IMR-90 (cell line): Measurements from ENCODE around the gene DOCK4. TPM values are rescaled to one million over a fixed set of nuclear protein-coding genes. Genes with fewer than 3 reads are reported as not detected.

Experiments
- ATAC-seq: fragments of 200-7000 bp; cut with Tn5 transposase; 2 replicates; pipeline ENCODE4 v1.9.1; 2020; ENCODE audit warnings: low read depth, mild to moderate bottlenecking, moderate library complexity
- BruUV-seq: library from RNA; stranded (reverse); fragments of 400-500 nt; replicated peaks from 2 replicates; lab custom pipeline; 2021; lab: Mats Ljungman, UMichigan
- CTCF ChIA-PET: fragments of 300-600 bp; formaldehyde crosslinking; extraction: SDS; loops from one replicate; lab custom pipeline; 2021; ENCODE audit warnings: antibody characterized with exemption; lab: Yijun Ruan, JAX
- POLR2A ChIA-PET: fragments of 300-600 bp; sonication (Branson Sonifier 250); formaldehyde crosslinking; loops from one replicate; lab custom pipeline; 2022; ENCODE audit warnings: antibody characterized with exemption; ENCODE audit not compliant: unreplicated experiment; lab: Charles Lee
- DNase-seq: peaks from one replicate; pipeline ENCODE4 v3.0.0; 2013
- H2AFZ ChIP-seq: replicated peaks from 2 replicates; pipeline ENCODE3; 2013; ENCODE audit warnings: low read length, mild to moderate bottlenecking; ENCODE audit not compliant: poor library complexity
- H2AK5ac ChIP-seq: 2 replicates; pipeline ENCODE4 v1.6.1; 2013; ENCODE audit warnings: low read depth, low read length, inconsistent platforms
- H2AK9ac ChIP-seq: replicated peaks from 2 replicates; pipeline ENCODE3; 2013; ENCODE audit warnings: mild to moderate bottlenecking, low read depth, low read length, moderate library complexity; ENCODE audit not compliant: poor library complexity
- H2BK120ac ChIP-seq: 2 replicates; pipeline ENCODE4 v1.6.1; 2013; ENCODE audit warnings: low read depth, low read length, inconsistent platforms
- H2BK15ac ChIP-seq: 3 replicates; pipeline ENCODE4 v1.6.1; 2013; ENCODE audit warnings: low read depth, low read length, inconsistent platforms
- H2BK20ac ChIP-seq: 2 replicates; pipeline ENCODE4 v1.6.1; 2013; ENCODE audit warnings: low read depth, mild to moderate bottlenecking, inconsistent platforms, low read length, moderate library complexity
- H2BK5ac ChIP-seq: 2 replicates; pipeline ENCODE4 v1.6.1; 2013; ENCODE audit warnings: mild to moderate bottlenecking, low read depth, low read length, inconsistent platforms; ENCODE audit not compliant: poor library complexity, severe bottlenecking
- H3K14ac ChIP-seq: replicated peaks from 2 replicates; pipeline ENCODE4 v1.6.1; 2013; ENCODE audit warnings: low read depth, low read length, inconsistent platforms
- H3K18ac ChIP-seq: 2 replicates; pipeline ENCODE4 v1.6.1; 2013; ENCODE audit warnings: low read depth, low read length, control low read depth
- H3K23ac ChIP-seq: 2 replicates; pipeline ENCODE4 v1.6.1; 2013; ENCODE audit warnings: low read depth, low read length, inconsistent platforms
- H3K27ac ChIP-seq: 2 replicates; pipeline ENCODE4 v1.5.1; 2013; ENCODE audit warnings: mild to moderate bottlenecking, control low read depth, low read length; ENCODE audit not compliant: insufficient read depth
- H3K27me3 ChIP-seq: 2 replicates; pipeline ENCODE4 v1.6.1; 2013; ENCODE audit warnings: low read length; ENCODE audit not compliant: control insufficient read depth, insufficient read depth
- H3K36me3 ChIP-seq: 2 replicates; pipeline ENCODE4 v1.6.1; 2013; ENCODE audit warnings: low read length, mixed read lengths; ENCODE audit not compliant: control insufficient read depth, insufficient read depth
- H3K4ac ChIP-seq: 2 replicates; pipeline ENCODE4 v1.6.1; 2013; ENCODE audit warnings: low read depth, low read length, inconsistent platforms
- H3K4me1 ChIP-seq: 2 replicates; pipeline ENCODE4 v1.6.1; 2013; ENCODE audit warnings: low read length, mixed read lengths; ENCODE audit not compliant: control insufficient read depth, insufficient read depth
- H3K4me2 ChIP-seq: 2 replicates; pipeline ENCODE4 v1.6.1; 2013; ENCODE audit warnings: low read depth, mild to moderate bottlenecking, control low read depth, low read length, moderate library complexity
- H3K4me3 ChIP-seq: 2 replicates; pipeline ENCODE4 v1.5.1; 2013; ENCODE audit warnings: low read depth, mild to moderate bottlenecking, control low read depth, low read length, moderate library complexity; ENCODE audit not compliant: insufficient read depth
- H3K56ac ChIP-seq: 2 replicates; pipeline ENCODE4 v1.6.1; 2013; ENCODE audit warnings: low read length, inconsistent platforms; ENCODE audit not compliant: insufficient read depth; ENCODE audit errors: extremely low read depth
- H3K79me1 ChIP-seq, 2 experiments: 2 replicates each; pipeline ENCODE4 v1.6.1; 2013; ENCODE audit warnings: low read length in 2 of 2, inconsistent platforms in 1 of 2, low read depth in 1 of 2
- H3K9ac ChIP-seq: 2 replicates; pipeline ENCODE4 v1.6.1; 2013; ENCODE audit warnings: low read depth, low read length, control low read depth
- H3K9me1 ChIP-seq: 2 replicates; pipeline ENCODE4 v1.6.1; 2013; ENCODE audit warnings: low read length, inconsistent platforms; ENCODE audit not compliant: insufficient read depth
- H3K9me3 ChIP-seq: 2 replicates; pipeline ENCODE4 v1.6.1; 2013; ENCODE audit warnings: low read length; ENCODE audit not compliant: control insufficient read depth, insufficient read depth
- H4K20me1 ChIP-seq: 2 replicates; pipeline ENCODE4 v1.6.1; 2013; ENCODE audit warnings: low read length, inconsistent platforms; ENCODE audit not compliant: insufficient read depth
- H4K5ac ChIP-seq: 2 replicates; pipeline ENCODE4 v1.6.1; 2013; ENCODE audit warnings: mild to moderate bottlenecking, low read depth, low read length, control low read depth
- H4K8ac ChIP-seq, 2 experiments: 2 replicates each; pipeline ENCODE4 v1.6.1; 2013; ENCODE audit warnings: low read depth in 2 of 2, low read length in 2 of 2, control low read depth in 1 of 2, inconsistent platforms in 1 of 2
- H4K91ac ChIP-seq: 2 replicates; pipeline ENCODE4 v1.6.1; 2013; ENCODE audit warnings: low read depth, low read length, inconsistent platforms; ENCODE audit not compliant: insufficient read depth
- CHD1 ChIP-seq: IDR thresholded peaks from 2 replicates; pipeline ENCODE4 v1.6.1; 2012; ENCODE audit warnings: low read depth, low read length, improper control_type of control experiment
- FOS ChIP-seq: fragments of 150-350 bp; IDR thresholded peaks from 2 replicates; pipeline ENCODE4 v1.6.1; 2016; ENCODE audit warnings: low read depth, low read length
- MAFK ChIP-seq: IDR thresholded peaks from 2 replicates; pipeline ENCODE4 v1.6.1; 2012; ENCODE audit warnings: low read depth, low read length, improper control_type of control experiment
- MXI1 ChIP-seq: IDR thresholded peaks from 2 replicates; pipeline ENCODE4 v1.6.1; 2012; ENCODE audit warnings: low read depth, mild to moderate bottlenecking, low read length, moderate library complexity, borderline replicate concordance
- RAD21 ChIP-seq: IDR thresholded peaks from 2 replicates; pipeline ENCODE4 v1.6.1; 2012; ENCODE audit warnings: low read length, improper control_type of control experiment
- SMC3 ChIP-seq: fragments of 150-350 bp; IDR thresholded peaks from 2 replicates; pipeline ENCODE4 v1.6.1; 2016; ENCODE audit warnings: low read depth, mild to moderate bottlenecking, antibody characterized with exemption, low read length, moderate library complexity
- WGBS, 2 experiments: methylation state at CpG; one replicate each; pipeline versions ENCODE4 v1.1.5 to v1.1.7; 2013; ENCODE audit warnings: missing lambda C conversion rate in 2 of 2; ENCODE audit not compliant: insufficient read length in 1 of 2; ENCODE audit errors: extremely low coverage in 2 of 2; 5-methylcytosine and 5-hydroxymethylcytosine counted together
- dilution Hi-C: fragments of 300-500 bp; cut with HindIII; formaldehyde crosslinking; loops from one replicate; pipeline ENCODE4 v1.14.3; 2018; ENCODE audit warnings: low sequenced_read_pairs; ENCODE audit not compliant: unreplicated experiment
- in situ Hi-C: fragments of 300-500 bp; cut with MboI; formaldehyde crosslinking; loops from 3 replicates; pipeline ENCODE4 v1.14.3; 2019; ENCODE audit warnings: low sequenced_read_pairs, inconsistent platforms, mixed read lengths
- intact Hi-C: fragments of 100-400 bp; cut with micrococcal nuclease; formaldehyde crosslinking; loops from 2 replicates; pipeline ENCODE4 v1.10.0; 2022
- polyA plus RNA-seq, 3 experiments: library from polyadenylated mRNA; depleted of rRNA; stranded (reverse); fragments of >200 nt; gene quantifications; 2 replicates each; pipeline ENCODE4 v1.2.3, GENCODE V29; 2012; ENCODE audit warnings: low replicate concordance in 1 of 3
- total RNA-seq: library from RNA; depleted of rRNA; stranded (reverse); fragments of >200 nt; gene quantifications from 2 replicates; pipeline ENCODE4 v1.2.3, GENCODE V29; 2012
- TF ChIP-seq, protein P1 (sequence below): conservative IDR thresholded peaks from 2 replicates; pipeline ENCODE4 v1.5.1; 2012; ENCODE audit warnings: mild to moderate bottlenecking, low read depth, low read length, improper control_type of control experiment

The DOCK4 gene
- total and polyA plus RNA-seq, 2 of the 4 experiments (the other 2 are of a cell fraction): 4.4 to 12.2 TPM

DNA sequence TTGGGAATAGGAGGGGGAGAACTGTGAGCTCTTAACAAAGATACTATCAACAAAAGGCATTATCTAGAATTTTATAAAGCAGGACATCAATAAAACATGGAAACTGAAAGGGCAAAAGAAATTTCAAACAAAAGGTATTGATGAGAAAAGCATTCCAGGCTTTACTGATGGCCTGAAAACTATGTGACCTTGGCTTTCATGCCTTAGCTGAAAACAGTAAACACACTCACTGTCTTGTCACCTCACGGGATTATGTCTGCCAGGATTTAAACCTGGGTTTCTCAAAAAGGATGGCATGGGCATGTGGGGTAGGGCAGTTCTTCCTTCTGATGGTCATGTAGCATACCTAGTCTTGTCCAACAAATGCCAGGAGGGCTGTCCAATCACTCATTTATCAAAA is 22.9 kb downstream of the DOCK4 start:
- no CpG with 5 or more reads among the region's 1 CpG for WGBS, 2 experiments
- H3K14ac ChIP-seq: no peak overlapping the region
- H2BK120ac ChIP-seq: no peak overlapping the region
- H3K18ac ChIP-seq: no peak overlapping the region
- ATAC-seq (no peak), DNase-seq (no peak)
- no peak overlapping the region for H4K8ac ChIP-seq
- H3K9me1 ChIP-seq: peaks cover 15% of the 10 kb centered on the region; the same call in 1 of the 2 replicates
- no peaks in the 10 kb centered on the region for H3K27me3 ChIP-seq
- H3K36me3 ChIP-seq: no peaks in the 10 kb centered on the region
- no peak overlapping the region for H2AK9ac ChIP-seq
- H4K20me1 ChIP-seq: no peaks in the 10 kb centered on the region
- H3K9ac ChIP-seq: no peak overlapping the region
- H2AK5ac ChIP-seq: no peak overlapping the region
- H3K79me1 ChIP-seq: peaks cover 12 to 31% of the 10 kb centered on the region in 2 experiments
- H3K27ac ChIP-seq: no peak overlapping the region
- ChIA-PET CTCF (no interaction called here), POLR2A (no interaction called here)
- in situ Hi-C loops: no loop called here
- no peak overlapping the region for H3K4ac ChIP-seq
- H3K4me3 ChIP-seq: no peak overlapping the region
- no peaks in the 10 kb centered on the region for H3K9me3 ChIP-seq
- TF ChIP-seq, protein P1, sequence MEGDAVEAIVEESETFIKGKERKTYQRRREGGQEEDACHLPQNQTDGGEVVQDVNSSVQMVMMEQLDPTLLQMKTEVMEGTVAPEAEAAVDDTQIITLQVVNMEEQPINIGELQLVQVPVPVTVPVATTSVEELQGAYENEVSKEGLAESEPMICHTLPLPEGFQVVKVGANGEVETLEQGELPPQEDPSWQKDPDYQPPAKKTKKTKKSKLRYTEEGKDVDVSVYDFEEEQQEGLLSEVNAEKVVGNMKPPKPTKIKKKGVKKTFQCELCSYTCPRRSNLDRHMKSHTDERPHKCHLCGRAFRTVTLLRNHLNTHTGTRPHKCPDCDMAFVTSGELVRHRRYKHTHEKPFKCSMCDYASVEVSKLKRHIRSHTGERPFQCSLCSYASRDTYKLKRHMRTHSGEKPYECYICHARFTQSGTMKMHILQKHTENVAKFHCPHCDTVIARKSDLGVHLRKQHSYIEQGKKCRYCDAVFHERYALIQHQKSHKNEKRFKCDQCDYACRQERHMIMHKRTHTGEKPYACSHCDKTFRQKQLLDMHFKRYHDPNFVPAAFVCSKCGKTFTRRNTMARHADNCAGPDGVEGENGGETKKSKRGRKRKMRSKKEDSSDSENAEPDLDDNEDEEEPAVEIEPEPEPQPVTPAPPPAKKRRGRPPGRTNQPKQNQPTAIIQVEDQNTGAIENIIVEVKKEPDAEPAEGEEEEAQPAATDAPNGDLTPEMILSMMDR: no peak
- no peak for TF ChIP-seq CHD1
- no peak for TF ChIP-seq FOS
- no peak for TF ChIP-seq SMC3
- no peak for TF ChIP-seq MAFK
- no peak for TF ChIP-seq MXI1
- TF ChIP-seq RAD21: no peak
- H2BK20ac ChIP-seq: no peak overlapping the region
- intact Hi-C loops: no loop called here
- dilution Hi-C loops: no loop called here
- H3K4me1 ChIP-seq: peaks cover 2% of the 10 kb centered on the region; the same call in 1 of the 2 replicates
- no peak overlapping the region for H2BK15ac ChIP-seq
- no peak overlapping the region for H4K5ac ChIP-seq
- no peak overlapping the region for H3K56ac ChIP-seq
- no peak overlapping the region for H2AFZ ChIP-seq
- H3K23ac ChIP-seq: no peak overlapping the region
- H3K4me2 ChIP-seq: no peak overlapping the region
- H2BK5ac ChIP-seq: no peak overlapping the region
- no TSS peak for BruUV-seq
- H4K91ac ChIP-seq: no peak overlapping the region
